ENCODE data around the gene CHST1.

Gene CHST1, protein sequence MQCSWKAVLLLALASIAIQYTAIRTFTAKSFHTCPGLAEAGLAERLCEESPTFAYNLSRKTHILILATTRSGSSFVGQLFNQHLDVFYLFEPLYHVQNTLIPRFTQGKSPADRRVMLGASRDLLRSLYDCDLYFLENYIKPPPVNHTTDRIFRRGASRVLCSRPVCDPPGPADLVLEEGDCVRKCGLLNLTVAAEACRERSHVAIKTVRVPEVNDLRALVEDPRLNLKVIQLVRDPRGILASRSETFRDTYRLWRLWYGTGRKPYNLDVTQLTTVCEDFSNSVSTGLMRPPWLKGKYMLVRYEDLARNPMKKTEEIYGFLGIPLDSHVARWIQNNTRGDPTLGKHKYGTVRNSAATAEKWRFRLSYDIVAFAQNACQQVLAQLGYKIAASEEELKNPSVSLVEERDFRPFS

GRCh38 chr11:45665206-45665932 is at the start of gene CHST1:
CHST1 (minus strand) TSS chr11:45665622; CDS start chr11:45650923, 14,699 bp downstream.
- peak; percentile 60 for DNase-seq

- DNase-seq, result no peak
Observed at GRCh38 chr11:45713573-45713972, 48.2 kb upstream of the CHST1 start.

DNA sequence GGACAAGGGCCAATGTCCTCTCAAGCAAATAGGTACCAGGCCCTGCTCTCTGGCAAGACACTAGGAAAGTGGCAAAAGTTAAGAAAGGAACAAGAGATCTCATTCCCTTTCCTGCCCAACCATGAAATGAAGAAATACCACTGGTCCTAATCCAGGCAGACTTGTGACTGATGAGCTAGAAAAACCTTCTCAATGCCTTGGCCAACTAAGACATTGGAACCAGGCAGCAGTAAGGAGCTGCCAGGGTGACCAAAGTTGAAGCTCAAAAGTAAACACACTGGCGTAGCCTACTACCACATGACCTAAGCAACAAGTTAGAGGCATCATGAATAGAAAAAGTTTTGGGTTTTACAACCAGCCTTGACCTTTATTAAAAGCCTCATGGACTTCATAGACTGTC is 45.1 kb upstream of the CHST1 start:
- no peak for DNase-seq

DNA sequence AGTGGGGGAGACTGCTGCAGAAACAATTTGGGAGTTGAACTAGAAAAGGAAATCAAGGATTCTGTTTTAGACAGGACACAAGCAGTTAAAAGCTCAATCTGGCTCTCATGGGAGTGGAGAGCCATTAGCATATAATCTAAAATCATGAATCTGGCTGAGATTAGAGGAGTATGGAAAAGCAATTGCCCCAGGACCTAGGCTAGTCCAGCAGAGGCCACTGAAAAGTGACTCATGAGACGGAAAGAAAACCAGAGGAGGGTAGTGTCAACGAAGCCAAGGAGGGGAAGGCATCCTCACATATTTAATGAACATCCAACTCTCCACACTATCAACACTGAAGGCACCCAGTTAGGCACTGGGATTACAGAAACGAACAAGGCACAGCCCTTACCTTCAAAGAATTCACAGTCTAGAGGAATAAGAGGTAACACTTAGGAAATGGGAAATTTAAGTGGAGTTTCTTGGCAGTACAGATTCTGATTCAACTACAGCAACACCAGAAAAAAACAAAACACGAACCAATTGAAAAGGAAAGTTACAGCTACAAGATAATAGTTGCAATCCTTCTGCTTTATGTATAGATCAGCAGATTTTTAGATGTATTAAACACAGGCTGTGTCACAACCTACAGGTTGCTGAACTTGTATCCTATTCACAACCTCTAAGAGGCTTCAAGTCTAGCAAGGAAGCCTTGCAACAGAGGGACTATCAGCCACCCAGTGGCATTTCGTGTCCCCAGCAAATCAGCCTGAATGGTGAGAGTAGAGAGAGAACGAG is 43.7 kb upstream of the CHST1 start:
- no peak for DNase-seq

GRCh38 chr11:45704635-45705034 is 39.2 kb upstream of the CHST1 start:
- no peak for DNase-seq

GRCh38 chr11:45704133-45704532 is 38.7 kb upstream of the CHST1 start:
- DNase-seq, result no peak

DNA sequence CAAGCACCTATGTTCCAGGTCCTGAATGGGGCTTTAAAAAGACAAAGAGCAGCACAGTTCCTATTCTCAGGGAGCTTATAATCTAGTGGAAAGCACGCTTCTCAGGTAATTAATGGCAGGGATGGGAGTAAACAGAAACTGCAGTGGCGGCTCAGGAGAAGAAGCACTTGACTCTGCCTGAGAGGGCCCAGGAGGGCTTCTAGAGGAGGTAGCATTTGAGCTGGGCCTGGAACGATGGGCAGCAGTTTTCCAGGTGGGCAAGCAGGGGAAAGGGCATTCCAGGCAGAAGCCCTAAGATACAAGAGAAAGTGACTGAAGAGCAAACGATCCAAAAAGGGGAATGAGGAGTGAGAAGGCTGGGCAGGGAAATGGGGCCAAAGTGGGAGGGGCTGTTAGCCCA is 37.1 kb upstream of the CHST1 start:
- no peak for DNase-seq

- DNase-seq, result no peak
Observed at GRCh38 chr11:45698777-45699497, 33.5 kb upstream of the CHST1 start.

- no peak for DNase-seq
Observed at GRCh38 chr11:45692808-45693453, 27.5 kb upstream of the CHST1 start.

DNA sequence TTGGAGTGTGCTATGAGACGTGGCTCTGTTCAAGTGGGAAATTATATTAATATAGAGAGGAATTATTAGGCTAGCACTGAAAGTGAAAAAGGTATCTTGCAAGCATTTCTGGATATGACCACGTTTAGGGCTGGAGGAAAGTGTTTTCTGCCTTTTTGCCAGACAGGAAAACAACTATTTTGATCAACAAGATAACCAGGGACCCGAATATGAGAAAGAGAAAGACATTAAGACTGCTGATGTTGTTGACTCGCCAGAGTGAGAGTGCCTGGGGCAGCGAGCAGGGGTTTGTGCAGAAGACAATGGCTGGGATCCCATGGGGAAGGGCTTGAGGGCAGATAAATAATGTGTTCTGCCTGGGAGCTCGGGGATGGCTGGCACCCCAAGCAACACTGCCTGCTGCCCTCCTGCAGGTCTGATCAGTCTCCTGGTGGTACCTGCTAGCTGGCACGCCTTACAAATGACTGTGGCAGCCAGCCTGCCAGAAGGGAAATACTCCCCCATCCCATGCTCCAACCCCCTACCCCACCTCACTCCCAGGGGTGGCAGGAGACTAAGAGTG is 23.1 kb upstream of the CHST1 start:
- DNase-seq, result no peak

- no peak for DNase-seq
Observed at GRCh38 chr11:45687836-45688235, 22.4 kb upstream of the CHST1 start.

GRCh38 chr11:45685964-45686537 is 20.6 kb upstream of the CHST1 start:
- DNase-seq, result no peak

- no peak for DNase-seq
Observed at GRCh38 chr11:45684440-45684839, 19.0 kb upstream of the CHST1 start.

GRCh38 chr11:45683271-45684058 is 18.0 kb upstream of the CHST1 start:
- DNase-seq, result no peak

GRCh38 chr11:45679806-45680205 is 14.4 kb upstream of the CHST1 start:
- no peak for DNase-seq

DNA sequence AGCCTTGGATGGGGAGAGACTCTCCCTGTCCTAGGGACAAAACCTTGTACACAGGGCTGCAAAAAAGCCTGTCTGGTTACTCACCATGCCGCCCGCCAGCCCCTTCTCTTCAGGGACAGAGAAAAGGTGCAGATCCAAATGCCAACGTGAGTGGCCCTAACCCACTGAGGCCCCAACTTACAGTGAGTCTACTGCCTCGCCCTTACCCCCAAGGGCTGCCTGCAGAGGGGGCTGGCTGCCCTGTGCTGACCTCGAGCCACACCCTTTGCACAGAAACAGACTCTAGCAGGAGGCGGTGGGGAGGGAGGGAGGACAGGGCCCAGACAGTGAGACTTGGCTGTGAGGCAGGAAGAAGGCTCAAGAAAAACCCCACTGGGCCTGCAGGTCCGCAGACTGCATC is 13.6 kb upstream of the CHST1 start:
- DNase-seq, result no peak

DNA sequence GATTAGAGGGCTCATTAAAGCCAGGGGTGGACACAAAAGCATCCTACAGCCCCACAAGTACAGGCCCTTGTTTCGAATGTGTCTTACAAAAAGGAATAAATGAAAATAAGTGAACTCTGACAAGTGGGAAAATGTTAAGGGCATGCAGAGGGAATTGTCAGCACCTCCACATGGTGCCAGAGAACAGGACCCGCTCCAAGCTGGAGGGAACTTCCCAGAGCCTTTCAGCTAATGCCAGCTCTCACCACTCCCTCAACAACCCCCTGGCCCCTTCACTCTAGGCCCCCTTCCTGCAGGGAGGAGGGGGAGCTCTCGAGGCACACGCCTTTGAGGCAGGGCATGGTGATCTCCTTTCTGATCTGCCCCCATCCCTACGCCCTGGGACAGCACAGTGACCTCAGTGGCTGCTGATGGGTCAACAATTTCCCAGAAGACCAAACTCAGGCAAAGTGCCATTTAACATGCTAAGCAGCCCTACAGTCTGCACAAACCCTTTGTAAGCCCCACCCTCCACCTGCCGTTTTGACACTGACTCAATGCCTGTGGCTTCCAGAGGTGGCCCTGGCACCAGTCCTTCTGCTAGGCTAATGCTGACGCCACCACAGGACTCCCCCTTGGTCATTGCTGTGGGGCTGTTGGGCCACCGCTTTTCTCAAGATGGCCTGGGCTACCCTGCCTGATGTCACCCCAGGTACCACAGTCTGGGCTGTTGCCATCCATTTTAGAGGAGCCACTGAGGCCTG is 12.5 kb upstream of the CHST1 start:
- DNase-seq, result no peak

- no peak for DNase-seq
Observed at GRCh38 chr11:45676522-45677095, 11.2 kb upstream of the CHST1 start.

DNA sequence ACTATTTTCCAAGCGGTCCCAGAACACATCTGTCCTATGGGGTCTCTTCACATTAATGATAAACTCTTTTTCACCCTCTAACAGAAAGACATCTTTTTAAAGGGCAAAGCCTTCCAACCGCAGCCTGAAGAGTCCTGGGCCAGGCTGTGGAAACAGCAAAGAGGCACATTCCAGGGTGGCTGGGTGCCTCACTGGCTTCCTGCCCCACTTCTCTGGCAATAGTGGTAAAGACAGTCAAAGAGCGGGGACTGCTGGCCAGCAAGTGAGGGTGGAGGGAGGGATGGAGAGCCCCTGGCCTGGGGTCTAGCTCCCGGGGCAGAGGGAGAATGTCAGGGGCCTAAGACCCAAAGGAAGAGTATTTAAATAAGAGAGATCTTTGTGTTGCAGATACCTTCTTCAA is 10.2 kb upstream of the CHST1 start:
- DNase-seq, result no peak
